GM12892 (cell line): ENCODE measurements around the gene TATDN3. TPM values are rescaled to one million over a fixed set of nuclear protein-coding genes. Genes with fewer than 3 reads are reported as not detected.
A peak's percentile ranks its signal among the peaks of the same experiment; 100 is the strongest.

Source experiments
- DNase-seq: peaks from one replicate; pipeline ENCODE4 v3.0.0; 2011; ENCODE audit not compliant: insufficient read length
- FAIRE-seq: peaks from 2 replicates; lab custom pipeline; 2011; peaks lifted over from hg19 to GRCh38; lab: Jason Lieb, UNC
- POLR2A ChIP-seq: IDR thresholded peaks from 2 replicates; pipeline ENCODE4 v1.6.1; 2011; ENCODE audit warnings: low read depth, low read length, control low read depth
- POLR2AphosphoS5 ChIP-seq: IDR thresholded peaks from 2 replicates; pipeline ENCODE4 v1.6.1; 2011; ENCODE audit warnings: low read depth, low read length, control low read depth
- TAF1 ChIP-seq: IDR thresholded peaks from 2 replicates; pipeline ENCODE4 v1.6.1; 2011; ENCODE audit warnings: low read depth, mild to moderate bottlenecking, control low read depth, low read length, borderline replicate concordance
- polyA plus RNA-seq: library from polyadenylated mRNA; unstranded; fragments of >200 nt; gene quantifications from one replicate; pipeline ENCODE4 v1.2.1, GENCODE V29; 2012; ENCODE audit warnings: missing spikeins, inconsistent platforms; ENCODE audit not compliant: missing spikeins

TATDN3 gene
- 15.0 TPM for polyA plus RNA-seq

- peak; percentile 94 for TF ChIP-seq POLR2A
- TF ChIP-seq TAF1 = peak; percentile 97
- peak; percentile 96 for TF ChIP-seq POLR2AphosphoS5
- peak; percentile 50 for DNase-seq
- FAIRE-seq = peak; percentile 95
These were observed at the start of gene TATDN3, which contains the start of gene NSL1 for GRCh38 chr1:212791676-212792395. TSS of gene TATDN3 (plus strand) at chr1:212791894. CDS start at chr1:212791922, 28 bp downstream. TSS of gene NSL1 (minus strand) at chr1:212791777. CDS start at chr1:212791763, 14 bp downstream.

- TF ChIP-seq POLR2AphosphoS5 = no peak
- no peak for TF ChIP-seq TAF1
- no peak for TF ChIP-seq POLR2A
- no peak for FAIRE-seq
- no peak for DNase-seq
These were observed 47.7 kb upstream of the TATDN3 start for GRCh38 chr1:212743901-212744475.

GRCh38 chr1:212745303-212745702, 46.4 kb upstream of the TATDN3 start:
- DNase-seq = no peak
- no peak for TF ChIP-seq TAF1
- no peak for TF ChIP-seq POLR2A
- TF ChIP-seq POLR2AphosphoS5 = no peak
- no peak for FAIRE-seq

- DNase-seq (no peak), FAIRE-seq (no peak)
- TF ChIP-seq TAF1 (no peak), POLR2AphosphoS5 (no peak), POLR2A (no peak)
These were observed 45.1 kb upstream of the TATDN3 start for GRCh38 chr1:212746546-212746945.

- FAIRE-seq (peak; percentile 14), DNase-seq (no peak)
- no peak for TF ChIP-seq POLR2AphosphoS5
- no peak for TF ChIP-seq TAF1
- no peak for TF ChIP-seq POLR2A
These were observed 41.7 kb upstream of the TATDN3 start for GRCh38 chr1:212749821-212750535.

- no peak for DNase-seq
- no peak for TF ChIP-seq POLR2AphosphoS5
- no peak for TF ChIP-seq POLR2A
- TF ChIP-seq TAF1 = no peak
- no peak for FAIRE-seq
These were observed 39.3 kb upstream of the TATDN3 start for GRCh38 chr1:212752252-212752933.

GRCh38 chr1:212752934-212753497, 38.7 kb upstream of the TATDN3 start:
- peak; percentile 60 for FAIRE-seq
- no peak for TF ChIP-seq TAF1
- TF ChIP-seq POLR2A = no peak
- no peak for DNase-seq

- TF ChIP-seq POLR2AphosphoS5 (no peak), TAF1 (no peak), POLR2A (no peak)
- DNase-seq = no peak
- FAIRE-seq = no peak
These were observed 37.9 kb upstream of the TATDN3 start for GRCh38 chr1:212753749-212754148.

GRCh38 chr1:212754193-212754592, 37.5 kb upstream of the TATDN3 start:
- no peak for DNase-seq
- FAIRE-seq = peak; percentile 38

GRCh38 chr1:212754680-212755079, 37.0 kb upstream of the TATDN3 start:
- FAIRE-seq = peak; percentile 24
- no peak for TF ChIP-seq TAF1
- no peak for TF ChIP-seq POLR2A
- no peak for TF ChIP-seq POLR2AphosphoS5
- no peak for DNase-seq

More at GRCh38 chr1:212754193-212754592, 37.5 kb upstream of the TATDN3 start:
- TF ChIP-seq POLR2AphosphoS5 = no peak
- TF ChIP-seq POLR2A = no peak
- TF ChIP-seq TAF1 = no peak

GRCh38 chr1:212759683-212760082, 32.0 kb upstream of the TATDN3 start:
- DNase-seq = no peak
- TF ChIP-seq POLR2AphosphoS5 = no peak
- TF ChIP-seq POLR2A = no peak
- TF ChIP-seq TAF1 = no peak
- no peak for FAIRE-seq
